Measurements from ENCODE around the gene TMC6.
"Not testable (repeated sequence)": the region's sequence is repeated elsewhere in the genome, so short reads cannot be mapped to it uniquely, and the experiment has no call there.

Gene TMC6

GRCh38 chr17:78154903-78155811 lies 26.6 kb upstream of the TMC6 start:
- peak; percentile 81 for DNase-seq

GRCh38 chr17:78151514-78152008 lies 23.0 kb upstream of the TMC6 start:
- no peak for DNase-seq

- no peak for DNase-seq
These were observed 19.9 kb upstream of the TMC6 start for GRCh38 chr17:78148286-78149016.

DNA sequence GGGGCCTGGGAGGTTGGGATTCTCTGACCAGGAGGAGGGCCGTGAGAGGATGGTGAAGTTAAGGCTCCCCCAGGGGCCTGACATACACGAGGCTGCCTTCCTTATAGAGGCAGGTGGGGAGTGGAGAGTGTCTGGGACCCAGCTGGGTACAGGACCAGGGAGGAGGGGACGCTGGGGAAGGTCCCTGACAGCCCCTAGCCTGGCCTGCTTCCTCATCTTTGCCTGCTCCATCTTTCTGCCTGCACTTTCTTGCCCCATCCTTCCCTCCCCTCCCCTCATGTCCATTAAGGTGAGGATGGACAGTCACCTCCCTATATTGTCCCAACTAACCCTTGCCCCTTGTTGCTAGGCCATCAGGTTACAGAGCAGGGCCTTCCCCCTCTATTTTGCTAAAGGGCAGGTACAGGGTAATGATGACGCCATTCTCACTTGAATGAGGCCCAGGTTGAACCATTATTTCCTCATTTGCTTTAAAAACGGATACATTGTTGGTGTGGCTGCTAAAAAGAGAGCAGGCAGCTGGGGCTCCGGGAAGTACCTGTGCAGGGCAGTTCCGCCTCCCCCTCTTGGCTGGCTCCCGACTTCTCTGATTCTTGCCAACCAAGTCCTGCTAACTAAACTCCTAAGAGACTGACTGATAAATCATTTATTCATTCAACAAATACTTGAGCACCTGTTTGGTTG lies 18.9 kb upstream of the TMC6 start:
- peak; percentile 78 for DNase-seq

- no peak for DNase-seq
These were observed 18.3 kb upstream of the TMC6 start for GRCh38 chr17:78146881-78147280.

DNA sequence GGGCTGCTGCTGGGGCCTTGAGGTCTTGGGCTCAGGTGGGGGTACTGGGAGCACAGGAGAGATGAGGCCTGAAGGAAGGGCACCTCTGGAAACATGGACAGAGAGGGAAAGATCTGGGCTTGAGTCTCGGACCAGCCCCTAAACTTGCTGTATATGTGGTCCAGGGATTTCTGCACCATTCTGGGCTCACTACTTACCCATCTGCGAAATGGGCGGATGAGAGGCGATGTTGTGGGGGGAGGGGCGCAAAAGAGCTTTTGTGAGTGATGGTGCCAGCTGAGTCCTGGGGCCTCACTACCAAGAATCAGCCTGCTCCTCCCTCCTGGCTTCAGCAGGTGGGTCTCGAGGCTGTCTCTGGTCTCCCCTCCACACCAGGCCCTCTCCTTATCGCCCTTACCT lies 17.9 kb upstream of the TMC6 start:
- DNase-seq: no peak

GRCh38 chr17:78144736-78145641 lies 16.4 kb upstream of the TMC6 start:
- DNase-seq: no peak

DNA sequence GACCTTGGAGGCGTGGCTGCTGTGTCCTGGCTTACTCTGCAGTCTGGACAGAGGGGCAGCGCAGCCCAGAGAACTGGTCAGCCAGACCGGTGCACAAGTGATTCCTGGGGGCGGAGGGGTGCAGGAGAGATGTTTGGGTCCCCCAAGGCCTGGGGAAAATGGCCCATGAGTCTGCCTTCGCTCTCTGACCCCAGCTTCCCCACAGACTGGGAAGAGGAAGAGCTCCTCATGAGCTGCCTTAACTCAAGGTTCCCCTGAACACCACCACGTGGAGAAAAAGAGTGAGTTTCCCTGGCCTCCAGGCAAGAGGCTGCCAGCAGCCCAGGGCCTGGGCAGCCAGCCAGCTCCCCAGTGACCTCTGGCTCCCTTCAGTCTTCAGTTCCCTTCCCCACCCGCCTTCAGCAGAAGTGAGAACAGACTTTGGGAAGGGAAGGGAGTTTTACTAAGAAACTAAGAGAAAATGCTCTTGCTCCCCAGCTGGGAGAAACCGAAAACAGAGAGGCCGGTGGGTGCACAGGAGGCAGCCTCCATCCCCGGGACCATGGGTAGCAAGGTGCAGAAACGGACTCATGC lies 15.7 kb upstream of the TMC6 start:
- DNase-seq: peak; percentile 74

DNA sequence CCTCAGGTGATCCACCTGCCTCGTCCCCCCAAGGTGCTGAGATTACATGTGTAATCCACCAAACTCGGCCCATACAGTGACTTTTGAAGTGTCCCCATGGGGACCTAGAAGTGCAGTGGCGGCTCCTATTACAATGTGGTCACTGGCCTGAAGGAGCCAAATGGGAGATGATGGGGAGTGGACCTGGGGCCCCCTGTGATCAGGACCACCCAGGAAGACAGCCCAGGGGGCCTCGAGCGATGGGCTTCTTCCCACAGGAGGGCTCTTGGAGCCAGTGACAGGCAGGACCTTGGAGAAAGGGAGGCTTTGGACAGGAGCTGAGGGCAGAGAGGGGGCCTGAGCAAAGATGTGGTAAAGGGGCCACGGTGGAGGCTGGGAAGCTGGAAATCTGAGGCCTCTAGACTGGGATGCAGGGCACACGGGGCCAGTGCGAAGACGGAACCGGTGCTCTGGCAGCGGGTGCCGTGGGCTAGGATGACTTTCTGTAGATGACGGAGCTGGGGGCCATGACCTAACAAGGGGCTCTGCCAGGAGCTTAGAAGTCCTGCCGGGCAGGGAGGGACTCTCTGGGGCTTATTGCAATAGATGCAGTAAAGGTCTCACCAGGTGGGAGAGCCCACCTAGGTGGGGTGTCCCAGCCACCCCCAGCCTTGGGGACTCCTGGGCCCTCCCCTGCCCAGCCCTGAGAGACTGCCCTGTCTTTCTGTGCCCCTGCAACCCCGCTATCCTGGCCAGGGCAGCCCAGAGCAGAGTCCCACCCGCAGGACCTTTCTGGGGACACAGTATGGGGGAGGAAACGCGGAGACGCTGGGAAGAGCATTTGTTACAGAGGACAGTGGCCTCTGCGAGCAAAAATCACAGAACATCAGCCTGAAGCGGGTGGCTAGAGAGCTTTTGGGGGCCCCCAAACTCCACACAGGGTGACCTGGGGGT lies 14.9 kb upstream of the TMC6 start:
- no peak for DNase-seq

DNA sequence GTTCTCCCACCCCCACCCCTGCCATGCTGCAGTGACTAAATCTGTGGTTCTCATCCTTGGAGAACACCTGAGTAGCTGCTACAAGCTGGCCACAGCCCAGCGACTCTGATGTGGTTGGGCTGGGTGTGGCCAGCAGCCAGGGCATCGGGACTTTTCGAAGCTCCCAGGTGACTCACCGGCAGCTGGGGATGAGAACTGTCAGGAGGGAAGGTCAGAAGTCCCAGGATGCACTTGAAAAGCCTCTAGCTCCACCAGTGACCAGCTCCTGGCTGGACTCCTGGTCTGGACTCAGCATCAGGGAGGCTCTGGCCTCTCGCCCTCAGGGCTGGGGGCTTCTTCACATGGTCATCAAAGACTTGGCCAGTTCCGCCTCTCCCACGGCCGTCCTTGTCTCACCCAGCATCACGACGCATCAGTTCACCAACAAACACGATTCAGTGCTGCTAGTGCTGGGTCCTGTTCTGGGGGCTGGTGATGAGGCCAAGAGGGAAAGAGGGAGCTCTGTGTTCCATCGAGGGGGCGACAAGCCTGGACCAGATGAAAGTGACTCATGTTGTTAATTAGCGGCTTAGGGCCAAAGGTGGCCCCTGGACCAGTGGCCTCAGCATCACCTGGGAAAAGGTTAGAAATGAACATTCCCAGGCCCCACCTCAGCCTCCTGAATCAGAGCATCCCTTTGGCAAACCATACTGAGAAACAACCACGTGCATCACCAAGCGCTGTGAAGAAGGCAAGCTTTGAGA lies 13.7 kb upstream of the TMC6 start:
- DNase-seq: no peak

DNA sequence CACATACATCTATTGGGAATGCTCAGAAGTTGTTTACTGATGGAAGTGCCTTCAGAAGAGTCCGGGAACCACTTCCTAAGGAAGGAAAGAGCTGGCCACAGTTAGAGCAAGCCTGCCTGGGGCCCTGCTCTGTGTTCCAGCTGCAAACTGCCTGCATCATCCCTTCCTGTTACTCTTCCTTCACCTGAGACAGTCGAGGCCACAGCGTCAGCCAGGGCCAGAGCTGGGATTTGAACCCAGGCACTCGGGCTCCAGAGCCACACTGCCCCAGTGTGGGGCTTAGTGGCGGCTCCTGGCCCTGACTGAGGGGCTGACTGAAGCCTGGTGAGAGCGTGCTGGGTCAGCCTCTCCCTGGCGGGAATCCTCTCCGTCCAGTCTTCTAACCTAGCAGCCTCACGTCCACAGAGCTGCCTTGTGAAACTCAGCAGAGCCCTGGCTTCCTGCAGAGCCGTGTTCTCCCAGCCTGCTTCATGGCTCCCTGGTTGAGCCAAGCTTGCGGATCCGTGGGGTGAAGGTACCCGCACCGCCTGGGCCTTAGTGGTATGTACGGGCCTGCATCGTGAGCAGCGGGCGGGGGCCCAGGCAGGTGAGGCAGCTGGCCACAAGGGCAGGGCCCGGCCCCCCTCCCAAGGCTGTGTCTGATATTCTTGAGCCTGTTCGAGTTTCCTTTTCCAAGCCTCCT lies 13.0 kb upstream of the TMC6 start:
- DNase-seq: no peak

- DNase-seq: peak; percentile 97
These were observed 11.9 kb upstream of the TMC6 start for GRCh38 chr17:78140169-78141051.

DNA sequence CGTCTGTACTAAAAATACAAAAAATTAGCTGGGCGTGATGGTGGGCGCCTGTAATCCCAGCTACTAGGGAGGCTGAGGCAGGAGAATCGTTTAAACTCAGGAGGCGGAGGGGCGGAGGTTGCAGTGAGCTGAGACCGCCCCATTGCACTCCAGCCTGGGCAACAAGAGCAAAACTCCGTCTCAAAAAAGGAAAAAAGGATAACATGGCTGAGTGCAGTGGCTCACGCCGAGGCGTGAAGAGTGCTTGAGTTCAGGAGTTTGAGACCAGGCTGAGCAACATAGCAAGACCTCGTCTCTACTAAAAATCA lies 11.3 kb upstream of the TMC6 start:
- not testable (repeated sequence) for DNase-seq

- DNase-seq: no peak
These were observed 9.9 kb upstream of the TMC6 start for GRCh38 chr17:78138204-78139060.

- DNase-seq: peak; percentile 48
These were observed 9.0 kb upstream of the TMC6 start for GRCh38 chr17:78137392-78138203.

DNA sequence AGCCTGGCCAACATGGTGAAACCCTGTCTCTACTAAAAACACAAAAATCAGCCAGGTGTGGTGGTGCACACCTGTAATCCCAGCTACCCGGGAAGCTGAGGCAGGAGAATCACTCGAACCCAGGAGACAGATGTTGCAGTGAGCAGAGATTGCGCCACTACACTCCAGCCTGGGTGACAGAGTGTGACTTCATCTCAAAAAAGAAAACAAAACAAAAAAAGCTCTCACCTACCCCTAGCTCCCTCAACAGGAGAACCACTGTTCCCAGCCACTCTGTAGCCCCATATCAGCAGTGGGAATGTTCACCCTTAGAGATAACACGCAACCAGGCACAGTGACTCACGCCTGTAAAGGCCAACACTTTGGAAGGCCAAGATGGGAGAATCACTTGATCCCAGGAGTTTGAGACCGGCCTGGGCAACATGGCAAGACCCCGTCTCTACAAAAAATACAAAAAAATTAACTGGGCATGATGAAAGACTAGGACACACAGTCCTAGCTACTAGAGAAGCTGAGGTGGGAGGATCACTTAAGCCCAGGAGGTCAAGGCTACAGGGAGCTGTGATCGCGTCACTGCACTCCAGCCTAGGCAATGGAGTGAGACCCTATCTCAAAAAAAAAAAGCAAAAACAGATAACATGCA lies 7.4 kb upstream of the TMC6 start:
- no peak for DNase-seq
